Sigmoid colon (tissue), 4 donors: ENCODE results near the gene CDKL1.

Experiments
- POLR2A ChIP-seq, 2 donors: fragments of 450-650 bp; IDR thresholded peaks; one replicate each; pipeline ENCODE4 v1.6.1; 2016; ENCODE audit warnings: antibody characterized with exemption in 2 of 2, mild to moderate bottlenecking in 2 of 2, moderate library complexity in 2 of 2
- POLR2AphosphoS5 ChIP-seq, 4 donors: sonication (generic); formaldehyde crosslinking; IDR thresholded peaks; one replicate each; pipeline ENCODE4 v1.6.1; 2017; ENCODE audit warnings: antibody characterized with exemption in 4 of 4
- TF ChIP-seq, protein P1 (sequence below), 4 experiments: fragments of 450-650 bp in 3 of 4; fragments of 200-600 bp in 1 of 4; IDR thresholded peaks; one replicate each; pipeline ENCODE4 v1.5.1; 2016 to 2019; ENCODE audit warnings: antibody characterized with exemption in 4 of 4, mild to moderate bottlenecking in 3 of 4, moderate library complexity in 2 of 4

- TF ChIP-seq, protein P1, sequence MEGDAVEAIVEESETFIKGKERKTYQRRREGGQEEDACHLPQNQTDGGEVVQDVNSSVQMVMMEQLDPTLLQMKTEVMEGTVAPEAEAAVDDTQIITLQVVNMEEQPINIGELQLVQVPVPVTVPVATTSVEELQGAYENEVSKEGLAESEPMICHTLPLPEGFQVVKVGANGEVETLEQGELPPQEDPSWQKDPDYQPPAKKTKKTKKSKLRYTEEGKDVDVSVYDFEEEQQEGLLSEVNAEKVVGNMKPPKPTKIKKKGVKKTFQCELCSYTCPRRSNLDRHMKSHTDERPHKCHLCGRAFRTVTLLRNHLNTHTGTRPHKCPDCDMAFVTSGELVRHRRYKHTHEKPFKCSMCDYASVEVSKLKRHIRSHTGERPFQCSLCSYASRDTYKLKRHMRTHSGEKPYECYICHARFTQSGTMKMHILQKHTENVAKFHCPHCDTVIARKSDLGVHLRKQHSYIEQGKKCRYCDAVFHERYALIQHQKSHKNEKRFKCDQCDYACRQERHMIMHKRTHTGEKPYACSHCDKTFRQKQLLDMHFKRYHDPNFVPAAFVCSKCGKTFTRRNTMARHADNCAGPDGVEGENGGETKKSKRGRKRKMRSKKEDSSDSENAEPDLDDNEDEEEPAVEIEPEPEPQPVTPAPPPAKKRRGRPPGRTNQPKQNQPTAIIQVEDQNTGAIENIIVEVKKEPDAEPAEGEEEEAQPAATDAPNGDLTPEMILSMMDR (IDR thresholded peaks at IDR 0.05), result no peak
- TF ChIP-seq POLR2A (IDR thresholded peaks at IDR 0.05) (no peak), POLR2AphosphoS5 (IDR thresholded peaks at IDR 0.05) (no peak)
Observed at GRCh38 chr14:50357753-50358395, 38.8 kb downstream of the CDKL1 start.
